HT-29 (cell line): ENCODE data around the gene CCNE1. TPM values are rescaled to one million over a fixed set of nuclear protein-coding genes. Genes with fewer than 3 reads are reported as not detected.

Source experiments
- total RNA-seq: library from RNA; depleted of rRNA; stranded (reverse); fragments of >200 nt; shearing (Covaris generic); gene quantifications from 2 replicates; pipeline ENCODE4 v1.2.3, GENCODE V29; 2014; rRNA removed

Gene CCNE1
- total RNA-seq, 1 experiment from 2014 or later, result 20.1 TPM

Other genes starting within 250 kb of the CCNE1 start
- gene POP4, start 205.7 kb upstream of the CCNE1 start, total RNA-seq, result 139 and 140 TPM in 2 replicates
- 1.1 and 1.2 TPM in 2 replicates for gene PLEKHF1, start 146.5 kb upstream of the CCNE1 start, total RNA-seq
- 22.4 and 24.5 TPM in 2 replicates for gene C19orf12, start 96.7 kb upstream of the CCNE1 start, total RNA-seq
- gene URI1, start 130.2 kb downstream of the CCNE1 start, total RNA-seq, result 45.2 and 46.4 TPM in 2 replicates